AG09309 (cell line): ENCODE measurements around the gene CEACAM19.

ENCODE experiments used
- DNase-seq: peaks from one replicate; pipeline ENCODE4 v3.0.0-alpha.2; 2010; ENCODE audit warnings: low read depth
- H3K4me3 ChIP-seq: 2 replicates; pipeline ENCODE4 v1.5.1; 2011; ENCODE audit warnings: mild to moderate bottlenecking, low read depth, low read length, moderate library complexity; ENCODE audit not compliant: control insufficient read depth
- TF ChIP-seq, protein P1 (sequence below): IDR thresholded peaks from 2 replicates; pipeline ENCODE4 v1.5.1; 2011; ENCODE audit warnings: mild to moderate bottlenecking, low read depth, low read length, inconsistent platforms; ENCODE audit not compliant: insufficient read depth, control insufficient read depth; ENCODE audit errors: missing control alignments

The CEACAM19 gene

DNA sequence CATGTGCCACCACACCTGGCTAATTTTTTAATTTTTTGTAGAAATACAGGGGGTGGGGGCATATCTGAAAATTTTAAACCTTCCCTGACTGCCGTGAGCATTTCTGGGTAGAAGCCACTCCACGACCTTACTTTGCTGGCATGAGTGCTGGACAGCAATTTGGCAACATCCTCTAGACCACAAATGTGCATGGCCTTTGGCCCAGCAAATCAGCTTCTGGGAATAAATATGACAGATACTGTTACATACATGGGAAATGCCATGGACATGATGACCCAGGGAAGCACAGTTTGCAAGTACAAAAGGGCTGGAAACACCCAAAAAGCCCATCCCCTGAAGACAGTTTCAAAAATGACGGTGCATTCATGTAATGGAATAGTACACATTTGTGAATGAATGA, 30.8 kb upstream of the CEACAM19 start:
- DNase-seq: no peak
- TF ChIP-seq, protein P1, sequence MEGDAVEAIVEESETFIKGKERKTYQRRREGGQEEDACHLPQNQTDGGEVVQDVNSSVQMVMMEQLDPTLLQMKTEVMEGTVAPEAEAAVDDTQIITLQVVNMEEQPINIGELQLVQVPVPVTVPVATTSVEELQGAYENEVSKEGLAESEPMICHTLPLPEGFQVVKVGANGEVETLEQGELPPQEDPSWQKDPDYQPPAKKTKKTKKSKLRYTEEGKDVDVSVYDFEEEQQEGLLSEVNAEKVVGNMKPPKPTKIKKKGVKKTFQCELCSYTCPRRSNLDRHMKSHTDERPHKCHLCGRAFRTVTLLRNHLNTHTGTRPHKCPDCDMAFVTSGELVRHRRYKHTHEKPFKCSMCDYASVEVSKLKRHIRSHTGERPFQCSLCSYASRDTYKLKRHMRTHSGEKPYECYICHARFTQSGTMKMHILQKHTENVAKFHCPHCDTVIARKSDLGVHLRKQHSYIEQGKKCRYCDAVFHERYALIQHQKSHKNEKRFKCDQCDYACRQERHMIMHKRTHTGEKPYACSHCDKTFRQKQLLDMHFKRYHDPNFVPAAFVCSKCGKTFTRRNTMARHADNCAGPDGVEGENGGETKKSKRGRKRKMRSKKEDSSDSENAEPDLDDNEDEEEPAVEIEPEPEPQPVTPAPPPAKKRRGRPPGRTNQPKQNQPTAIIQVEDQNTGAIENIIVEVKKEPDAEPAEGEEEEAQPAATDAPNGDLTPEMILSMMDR: no peak
- no peak overlapping the region for H3K4me3 ChIP-seq

GRCh38 chr19:44641501-44642265, 29.6 kb upstream of the CEACAM19 start:
- no peak overlapping the region for H3K4me3 ChIP-seq
- no peak for DNase-seq
- TF ChIP-seq, protein P1: no peak

- H3K4me3 ChIP-seq: no peak overlapping the region
- TF ChIP-seq, protein P1: no peak
- no peak for DNase-seq
Observed at GRCh38 chr19:44642377-44642776, 28.9 kb upstream of the CEACAM19 start.

DNA sequence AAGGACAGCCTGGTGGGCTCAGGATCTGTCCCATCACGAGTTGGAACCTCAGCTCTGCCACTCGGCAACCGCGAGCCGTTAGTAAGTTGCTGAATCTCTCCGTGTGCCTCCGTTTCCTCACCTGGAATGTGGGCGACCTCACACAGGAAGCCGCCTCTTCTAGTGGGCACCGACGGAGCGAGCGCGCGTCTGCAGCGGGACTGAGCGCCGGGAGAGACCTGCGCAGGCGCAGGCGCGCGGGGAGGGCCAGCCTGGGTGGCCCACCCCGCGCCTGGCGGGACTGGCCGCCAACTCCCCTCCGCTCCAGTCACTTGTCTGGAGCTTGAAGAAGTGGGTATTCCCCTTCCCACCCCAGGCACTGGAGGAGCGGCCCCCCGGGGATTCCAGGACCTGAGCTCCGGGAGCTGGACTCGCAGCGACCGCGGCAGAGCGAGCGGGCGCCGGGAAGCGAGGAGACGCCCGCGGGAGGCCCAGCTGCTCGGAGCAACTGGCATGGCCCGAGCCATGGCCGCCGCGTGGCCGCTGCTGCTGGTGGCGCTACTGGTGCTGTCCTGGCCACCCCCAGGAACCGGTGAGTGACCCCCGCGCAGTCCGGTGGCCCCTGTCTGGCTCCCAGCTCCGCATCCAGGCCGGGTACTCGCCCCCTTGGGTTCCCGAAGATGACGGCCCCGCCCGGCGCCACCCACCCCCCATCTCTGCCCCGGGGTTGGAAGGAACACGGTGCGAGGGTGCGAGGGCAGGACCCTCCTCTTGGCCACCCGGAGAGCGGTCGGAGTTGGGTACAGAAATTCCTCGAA, 27.5 kb upstream of the CEACAM19 start, which contains the start of gene PVR:
PVR (plus strand) TSS at position 306 of the 797 bp plus-strand sequence; CDS start at position 493, 187 bp downstream.
- no peak for DNase-seq
- TF ChIP-seq, protein P1: no peak
- H3K4me3 ChIP-seq: peak within 1 kb of the TSS; percentile 69

DNA sequence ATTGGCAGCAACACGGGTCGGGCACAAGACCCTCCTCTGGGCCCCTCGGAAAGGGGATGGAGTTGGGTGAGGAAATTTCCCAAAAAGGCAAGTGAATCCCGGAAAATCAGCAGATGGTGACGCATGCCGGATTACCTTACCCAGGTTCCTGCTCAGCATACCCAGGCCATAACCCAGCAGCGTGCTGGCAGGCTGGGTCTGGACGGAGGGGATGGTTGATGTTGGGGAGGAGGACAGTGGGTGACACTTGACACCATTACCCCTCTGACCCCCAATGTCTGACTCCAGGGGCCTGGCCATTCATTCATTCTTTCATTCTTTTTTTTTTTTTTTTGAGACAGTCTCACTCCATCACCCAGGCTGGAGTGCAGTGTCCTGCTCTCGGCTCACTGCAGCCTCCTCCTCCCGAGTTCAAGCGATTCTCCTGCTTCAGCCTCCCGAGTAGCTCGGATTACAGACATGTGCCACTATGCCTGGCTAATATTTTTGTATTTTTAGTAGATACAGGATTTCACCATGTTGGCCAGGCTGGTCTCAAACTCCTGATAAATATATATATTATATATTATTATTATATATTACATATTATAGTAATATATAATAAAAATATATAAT, 26.8 kb upstream of the CEACAM19 start:
- no peak for DNase-seq
- TF ChIP-seq, protein P1: no peak
- H3K4me3 ChIP-seq: peak overlapping the region; percentile 69

DNA sequence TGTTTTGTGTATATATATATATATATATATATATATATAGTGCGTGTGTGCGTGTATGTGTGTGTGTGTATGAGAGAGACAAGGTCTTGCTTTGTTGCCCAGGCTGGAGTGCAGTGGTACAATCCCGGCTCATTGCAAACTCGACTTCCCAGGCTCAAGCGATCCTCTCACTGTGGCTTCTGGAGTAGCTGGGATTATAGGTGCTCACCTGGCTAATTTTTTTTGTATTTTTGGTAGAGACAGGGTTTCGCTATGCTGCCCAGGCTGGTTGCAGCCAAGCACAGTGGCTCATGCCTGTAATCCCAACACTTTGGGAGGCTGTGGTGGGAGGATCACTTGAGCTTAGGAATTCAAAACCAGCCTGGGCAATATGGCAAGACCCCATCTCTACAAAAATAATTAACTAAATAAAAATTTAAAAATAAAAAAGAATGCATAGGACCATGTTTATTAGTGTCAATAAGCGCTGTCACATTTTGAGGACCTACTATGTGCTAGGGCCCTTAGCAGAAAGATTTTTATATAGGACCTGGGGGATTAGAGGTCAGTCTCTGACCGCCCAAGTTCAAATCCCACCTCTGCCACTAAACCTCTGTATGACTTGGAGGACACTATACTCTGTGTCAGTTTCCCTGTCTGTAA, 25.8 kb upstream of the CEACAM19 start:
- DNase-seq: no peak
- TF ChIP-seq, protein P1: no peak

More for the DNA sequence above, 25.8 kb upstream of the CEACAM19 start:
- H3K4me3 ChIP-seq: no peak overlapping the region
